Duodenal mucosa (tissue), 2 donors: Measurements from ENCODE around the gene AVP.
A peak's percentile ranks its signal among the peaks of the same experiment; 100 is the strongest.

Source experiments
- H3K27ac ChIP-seq: one replicate; pipeline ENCODE4 v1.7.0; 2013; ENCODE audit warnings: low read depth, low read length
- H3K27me3 ChIP-seq, 2 donors: one replicate each; pipeline ENCODE4 v1.7.0; 2013; ENCODE audit warnings: low read length in 2 of 2, control low read depth in 1 of 2; ENCODE audit not compliant: insufficient read depth in 2 of 2, control insufficient read depth in 1 of 2
- H3K36me3 ChIP-seq, 2 donors: one replicate each; pipeline ENCODE4 v1.7.0; 2013; ENCODE audit warnings: low read length in 2 of 2, control low read depth in 1 of 2; ENCODE audit not compliant: insufficient read depth in 2 of 2, control insufficient read depth in 1 of 2
- H3K4me1 ChIP-seq, 2 donors: one replicate each; pipeline ENCODE4 v1.7.0; 2013; ENCODE audit warnings: low read length in 2 of 2, control low read depth in 1 of 2; ENCODE audit not compliant: insufficient read depth in 2 of 2, control insufficient read depth in 1 of 2
- H3K4me3 ChIP-seq, 2 donors: one replicate each; pipeline ENCODE4 v1.7.0; 2013; ENCODE audit warnings: low read length in 2 of 2, low read depth in 1 of 2
- H3K9ac ChIP-seq, 2 donors: one replicate each; pipeline ENCODE4 v1.7.0; 2013; ENCODE audit warnings: low read length in 2 of 2, low read depth in 1 of 2
- H3K9me3 ChIP-seq, 2 donors: one replicate each; pipeline ENCODE4 v1.7.0; 2013; ENCODE audit warnings: low read length in 2 of 2, control low read depth in 1 of 2; ENCODE audit not compliant: control insufficient read depth in 1 of 2

Gene AVP

GRCh38 chr20:3101251-3101650 lies 16.7 kb upstream of the AVP start:
- Histone ChIP-seq H3K27ac (no peak overlapping the region), H3K4me3 (no peak overlapping the region), H3K9me3 (no peaks in the 10 kb centered on the region), H3K9ac (no peak overlapping the region), H3K4me1 (peaks cover 0 to 3% of the 10 kb centered on the region in 2 donors), H3K36me3 (no peaks in the 10 kb centered on the region), H3K27me3 (no peaks in the 10 kb centered on the region)

- Histone ChIP-seq H3K9me3 (no peaks in the 10 kb centered on the region), H3K27ac (no peak overlapping the region), H3K36me3 (no peaks in the 10 kb centered on the region), H3K27me3 (no peaks in the 10 kb centered on the region), H3K9ac (no peak overlapping the region), H3K4me1 (peaks cover 0 to 3% of the 10 kb centered on the region in 2 donors), H3K4me3 (no peak overlapping the region)
Observed at GRCh38 chr20:3100480-3100879, 16.0 kb upstream of the AVP start.

- H3K27ac ChIP-seq = no peak overlapping the region
- no peaks in the 10 kb centered on the region for H3K4me1 ChIP-seq
- no peaks in the 10 kb centered on the region for H3K36me3 ChIP-seq
- H3K9ac ChIP-seq = no peak overlapping the region
- H3K27me3 ChIP-seq = peaks cover 19 to 23% of the 10 kb centered on the region in 2 donors
- H3K9me3 ChIP-seq = no peaks in the 10 kb centered on the region
- no peak overlapping the region for H3K4me3 ChIP-seq
Observed at GRCh38 chr20:3094848-3095629, 10.5 kb upstream of the AVP start.

- H3K27me3 ChIP-seq = peaks cover 24% of the 10 kb centered on the region in 2 donors
Observed at GRCh38 chr20:3093861-3094361, 9.4 kb upstream of the AVP start.

GRCh38 chr20:3092611-3093379 lies 8.3 kb upstream of the AVP start:
- Histone ChIP-seq H3K36me3 (no peaks in the 10 kb centered on the region), H3K4me1 (no peaks in the 10 kb centered on the region), H3K4me3 (peak overlapping the region; percentile 15 to 40), H3K27me3 (peaks cover 24% of the 10 kb centered on the region in 2 donors), H3K27ac (no peak overlapping the region), H3K9ac (no peak overlapping the region), H3K9me3 (no peaks in the 10 kb centered on the region)

More at GRCh38 chr20:3093861-3094361, 9.4 kb upstream of the AVP start:
- Histone ChIP-seq H3K9ac (no peak overlapping the region), H3K27ac (no peak overlapping the region), H3K4me3 (no peak overlapping the region), H3K4me1 (no peaks in the 10 kb centered on the region), H3K36me3 (no peaks in the 10 kb centered on the region), H3K9me3 (no peaks in the 10 kb centered on the region)

GRCh38 chr20:3090565-3090964 lies 6.0 kb upstream of the AVP start:
- no peaks in the 10 kb centered on the region for H3K36me3 ChIP-seq
- H3K9ac ChIP-seq = no peak overlapping the region
- no peaks in the 10 kb centered on the region for H3K4me1 ChIP-seq
- H3K27ac ChIP-seq = no peak overlapping the region
- H3K9me3 ChIP-seq = no peaks in the 10 kb centered on the region
- H3K27me3 ChIP-seq = peaks cover 24% of the 10 kb centered on the region in 2 donors
- no peak overlapping the region for H3K4me3 ChIP-seq

GRCh38 chr20:3088031-3088430 lies 3.5 kb upstream of the AVP start:
- Histone ChIP-seq H3K9me3 (no peaks in the 10 kb centered on the region), H3K27me3 (peaks cover 23 to 32% of the 10 kb centered on the region in 2 donors)

GRCh38 chr20:3085571-3086072 lies 1.1 kb upstream of the AVP start:
- Histone ChIP-seq H3K27me3 (peaks cover 37 to 40% of the 10 kb centered on the region in 2 donors), H3K27ac (no peak overlapping the region), H3K4me3 (no peak overlapping the region), H3K9ac (no peak overlapping the region), H3K9me3 (no peaks in the 10 kb centered on the region), H3K36me3 (no peaks in the 10 kb centered on the region), H3K4me1 (no peaks in the 10 kb centered on the region)

More at GRCh38 chr20:3088031-3088430, 3.5 kb upstream of the AVP start:
- Histone ChIP-seq H3K4me3 (no peak overlapping the region), H3K4me1 (no peaks in the 10 kb centered on the region), H3K36me3 (no peaks in the 10 kb centered on the region), H3K27ac (no peak overlapping the region), H3K9ac (no peak overlapping the region)

- Histone ChIP-seq H3K27me3 (peaks cover 33 to 36% of the 10 kb centered on the region in 2 donors), H3K27ac (no peak overlapping the region), H3K4me1 (no peaks in the 10 kb centered on the region), H3K9ac (no peak overlapping the region), H3K4me3 (no peak overlapping the region), H3K9me3 (no peaks in the 10 kb centered on the region), H3K36me3 (no peaks in the 10 kb centered on the region)
Observed at GRCh38 chr20:3084986-3085360, 449 bp upstream of the AVP start.
